ENCODE data around the gene CDK3.

GRCh38 chr17:76009447-76009846, 8.8 kb downstream of the CDK3 start:
- TF ChIP-seq CEBPB (IDR thresholded peaks at IDR 0.05) (no peak), TEAD4 (IDR thresholded peaks at IDR 0.05) (no peak), YY1 (IDR thresholded peaks at IDR 0.05; ENCODE audit: low read depth) (no peak), ZBTB7A (IDR thresholded peaks at IDR 0.05; ENCODE audit: low read depth) (no peak), EGR1 (IDR thresholded peaks at IDR 0.05) (no peak), TAF1 (IDR thresholded peaks at IDR 0.05; ENCODE audit: low read depth) (no peak), TCF12 (IDR thresholded peaks at IDR 0.05; ENCODE audit: low read depth) (no peak), EP300 (IDR thresholded peaks at IDR 0.05; ENCODE audit: borderline replicate concordance) (no peak)
- TF ChIP-seq, protein P1, sequence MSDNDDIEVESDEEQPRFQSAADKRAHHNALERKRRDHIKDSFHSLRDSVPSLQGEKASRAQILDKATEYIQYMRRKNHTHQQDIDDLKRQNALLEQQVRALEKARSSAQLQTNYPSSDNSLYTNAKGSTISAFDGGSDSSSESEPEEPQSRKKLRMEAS (IDR thresholded peaks at IDR 0.05) = no peak

Data from Ishikawa (cell line).